Measurements from ENCODE around the gene HSD17B1. TPM values are rescaled to one million over a fixed set of nuclear protein-coding genes. Genes with fewer than 3 reads are reported as not detected.

HSD17B1 gene
- total and polyA plus RNA-seq, 2 of the 13 experiments (the other 11 are each of a cell fraction or from before 2014, with no cell fraction given), result 0.54 to 0.93 TPM

GRCh38 chr17:42536048-42536371, 16.7 kb upstream of the HSD17B1 start, which contains the start of gene NAGLU (continued):
- TF ChIP-seq PCBP1 (IDR thresholded peaks at IDR 0.05; ENCODE audit: borderline replicate concordance, low read depth, low read length) (no peak), AGO2 (optimal IDR thresholded peaks at IDR 0.05; ENCODE audit: low read depth, low read length) (peak; percentile 70), ZMYM4 (CRISPR knock-in tag; IDR thresholded peaks at IDR 0.05) (peak; percentile 57; the same call in 1 of the 2 replicates), BRD4 (CRISPR knock-in tag; IDR thresholded peaks at IDR 0.05) (peak; percentile 71; the same call in 1 of the 2 replicates), NFAT5 (CRISPR knock-in tag; IDR thresholded peaks at IDR 0.05) (peak; percentile 90), MNT (IDR thresholded peaks at IDR 0.05) (peak; percentile 53), ATF3 (CRISPR knock-in tag; IDR thresholded peaks at IDR 0.05) (no peak), ZNF598 (CRISPR knock-in tag; IDR thresholded peaks at IDR 0.05; ENCODE audit: borderline replicate concordance) (no peak), ZNF816 (CRISPR knock-in tag; IDR thresholded peaks at IDR 0.05; ENCODE audit: borderline replicate concordance) (peak; percentile 95; the same call in 1 of the 2 replicates), NFATC3 (CRISPR knock-in tag; IDR thresholded peaks at IDR 0.05) (peak; percentile 19; the same call in 1 of the 2 replicates), SYNCRIP (IDR thresholded peaks at IDR 0.05; ENCODE audit: insufficient read depth, low read depth, low read length) (no peak), ZNF34 (CRISPR knock-in tag; IDR thresholded peaks at IDR 0.05; ENCODE audit: borderline replicate concordance) (no peak), POGK (CRISPR knock-in tag; conservative IDR thresholded peaks at IDR 0.05) (no peak), HNF4A (CRISPR knock-in tag; IDR thresholded peaks at IDR 0.05) (peak; percentile 46; the same call in 1 of the 2 replicates), TBX2 (CRISPR knock-in tag; IDR thresholded peaks at IDR 0.05; ENCODE audit: borderline replicate concordance) (peak; percentile 32; the same call in 1 of the 2 replicates)
- TF ChIP-seq, protein P1, sequence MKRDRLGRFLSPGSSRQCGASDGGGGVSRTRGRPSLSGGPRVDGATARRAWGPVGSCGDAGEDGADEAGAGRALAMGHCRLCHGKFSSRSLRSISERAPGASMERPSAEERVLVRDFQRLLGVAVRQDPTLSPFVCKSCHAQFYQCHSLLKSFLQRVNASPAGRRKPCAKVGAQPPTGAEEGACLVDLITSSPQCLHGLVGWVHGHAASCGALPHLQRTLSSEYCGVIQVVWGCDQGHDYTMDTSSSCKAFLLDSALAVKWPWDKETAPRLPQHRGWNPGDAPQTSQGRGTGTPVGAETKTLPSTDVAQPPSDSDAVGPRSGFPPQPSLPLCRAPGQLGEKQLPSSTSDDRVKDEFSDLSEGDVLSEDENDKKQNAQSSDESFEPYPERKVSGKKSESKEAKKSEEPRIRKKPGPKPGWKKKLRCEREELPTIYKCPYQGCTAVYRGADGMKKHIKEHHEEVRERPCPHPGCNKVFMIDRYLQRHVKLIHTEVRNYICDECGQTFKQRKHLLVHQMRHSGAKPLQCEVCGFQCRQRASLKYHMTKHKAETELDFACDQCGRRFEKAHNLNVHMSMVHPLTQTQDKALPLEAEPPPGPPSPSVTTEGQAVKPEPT (CRISPR knock-in tag; IDR thresholded peaks at IDR 0.05; ENCODE audit: low read depth), result no peak; the same call in 1 of the 2 replicates
- TF ChIP-seq, protein P2, sequence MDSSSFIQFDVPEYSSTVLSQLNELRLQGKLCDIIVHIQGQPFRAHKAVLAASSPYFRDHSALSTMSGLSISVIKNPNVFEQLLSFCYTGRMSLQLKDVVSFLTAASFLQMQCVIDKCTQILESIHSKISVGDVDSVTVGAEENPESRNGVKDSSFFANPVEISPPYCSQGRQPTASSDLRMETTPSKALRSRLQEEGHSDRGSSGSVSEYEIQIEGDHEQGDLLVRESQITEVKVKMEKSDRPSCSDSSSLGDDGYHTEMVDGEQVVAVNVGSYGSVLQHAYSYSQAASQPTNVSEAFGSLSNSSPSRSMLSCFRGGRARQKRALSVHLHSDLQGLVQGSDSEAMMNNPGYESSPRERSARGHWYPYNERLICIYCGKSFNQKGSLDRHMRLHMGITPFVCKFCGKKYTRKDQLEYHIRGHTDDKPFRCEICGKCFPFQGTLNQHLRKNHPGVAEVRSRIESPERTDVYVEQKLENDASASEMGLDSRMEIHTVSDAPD (CRISPR knock-in tag; IDR thresholded peaks at IDR 0.05), result no peak
